Heart left ventricle (tissue), 16 donors: ENCODE measurements around the gene TMEM123. TPM values are rescaled to one million over a fixed set of nuclear protein-coding genes. Genes with fewer than 3 reads are reported as not detected.

Experiments
- ATAC-seq, 4 donors: fragments of 200-7000 bp; cut with Tn5 transposase; one replicate each; pipeline ENCODE4 v1.9.1; 2020 to 2022; ENCODE audit warnings: moderate library complexity in 4 of 4, mild to moderate bottlenecking in 3 of 4, moderate number of reproducible peaks in 1 of 4
- DNase-seq, 5 donors: peaks; one replicate each; pipeline ENCODE4 v3.0.0-alpha.2; 2020
- H3K27ac ChIP-seq, 12 donors: fragments of 200-600 bp; sonication (generic) in 4 of 12; one replicate each; pipeline versions ENCODE4 v1.5.0 to v1.8.0; 2016 to 2022; ENCODE audit warnings: mild to moderate bottlenecking in 2 of 12
- H3K27me3 ChIP-seq, 9 donors: fragments of 200-600 bp; sonication (generic) in 2 of 9; one replicate each; pipeline versions ENCODE4 v1.5.1 to v1.8.0; 2016 to 2022; ENCODE audit warnings: mild to moderate bottlenecking in 3 of 9
- H3K36me3 ChIP-seq, 9 donors: fragments of 200-600 bp; sonication (generic) in 2 of 9; one replicate each; pipeline versions ENCODE4 v1.5.0 to v1.8.0; 2018 to 2022; ENCODE audit warnings: mild to moderate bottlenecking in 2 of 9
- H3K4me1 ChIP-seq, 12 donors: fragments of 200-600 bp; sonication (generic) in 4 of 12; one replicate each; pipeline versions ENCODE4 v1.5.0 to v1.8.0; 2016 to 2022; ENCODE audit warnings: mild to moderate bottlenecking in 3 of 12
- H3K4me3 ChIP-seq, 12 donors: fragments of 200-600 bp; sonication (generic) in 4 of 12; one replicate each; pipeline versions ENCODE4 v1.5.0 to v1.8.0; 2017 to 2022; ENCODE audit warnings: mild to moderate bottlenecking in 9 of 12, moderate library complexity in 4 of 12
- H3K9me3 ChIP-seq, 12 donors: fragments of 200-600 bp; sonication (generic) in 4 of 12; one replicate each; pipeline versions ENCODE4 v1.5.0 to v1.8.0; 2016 to 2022; ENCODE audit warnings: mild to moderate bottlenecking in 1 of 12
- POLR2A ChIP-seq, 2 donors: fragments of 450-650 bp; IDR thresholded peaks; one replicate each; pipeline ENCODE4 v1.6.1; 2017; ENCODE audit warnings: antibody characterized with exemption in 2 of 2, mild to moderate bottlenecking in 2 of 2, moderate library complexity in 2 of 2
- WGBS, 4 donors: extraction: QIAGEN DNeasy Blood & Tissue Kit in 2 of 4; methylation state at CpG; one replicate each; pipeline versions ENCODE4 v1.1.5 to v1.1.7; 2013 to 2018; 5-methylcytosine and 5-hydroxymethylcytosine counted together
- intact Hi-C, 10 donors: fragments of 100-400 bp; cut with DNase I; formaldehyde crosslinking; loops; one replicate each; pipeline versions ENCODE4 v1.11.1 to v1.14.2; 2022
- polyA plus RNA-seq, 2 donors: library from polyadenylated mRNA; stranded (reverse); fragments of 200-250 nt; gene quantifications; one replicate each; pipeline ENCODE4 v1.2.3, GENCODE V29; 2013
- total RNA-seq, 9 donors: library from RNA; depleted of rRNA in 2 of 9; stranded (reverse); fragments of >200 nt in 2 of 9; fragmentation: NEBNext Ultra II Directional in 3 of 9; extraction: Animal tissue kit (Norgen Biotek cat#: 25700) in 3 of 9; gene quantifications; one replicate each; pipeline versions ENCODE4 v1.1.0 to v1.2.4, GENCODE V29; 2016 to 2023
- TF ChIP-seq, protein P1 (sequence below), 12 donors: fragments of 200-600 bp; sonication (generic) in 4 of 12; IDR thresholded peaks; one replicate each; pipeline versions ENCODE4 v1.5.0 to v1.8.0; 2018 to 2022; ENCODE audit warnings: antibody characterized with exemption in 12 of 12, mild to moderate bottlenecking in 5 of 12
- donor health status: ischemic (EF 13 %, LVEDD 7.1; RV severe dilation, severe dysfunction).
- donor health status: healthy with polysubstance abuse.
- donor health status: DM: no; HTN: yes; CAD: no.
- donor health status: DM: no; HTN: no; CAD: no.
- donor health status: ischemic (EF 25% LVEDD 6.9; RV normal size, moderate dysfunction).
- donor health status: ischemic (EF 25% LVEDD 5.7; RV mildly dilated, moderate dysfunction).
- donor health status: healthy.
- donor health status: DM: yes; HTN: yes; CAD: no.
- donor health status: ischemic (EF 35%, LVEDD 5.7; RV mildly dilated, moderate dysfunction).
- donor health status: nonischemic (EF 11% LVEDD 7.7; RV severe dilation, severe dysfunction).
- donor health status: DM: yes; HTN: yes; CAD: no.
- donor health status: PGD.
- donor health status: ischemic (EF 29% LVEDD 5.4; RV normal size, mild dysfunction).
- donor health status: nonischemic (EF 23%, LVEDD 6.1; RV moderate dilation, normal function).

Gene TMEM123
- total and polyA plus RNA-seq, 11 donors: 25.0 to 116 (median 75.6) TPM

DNA sequence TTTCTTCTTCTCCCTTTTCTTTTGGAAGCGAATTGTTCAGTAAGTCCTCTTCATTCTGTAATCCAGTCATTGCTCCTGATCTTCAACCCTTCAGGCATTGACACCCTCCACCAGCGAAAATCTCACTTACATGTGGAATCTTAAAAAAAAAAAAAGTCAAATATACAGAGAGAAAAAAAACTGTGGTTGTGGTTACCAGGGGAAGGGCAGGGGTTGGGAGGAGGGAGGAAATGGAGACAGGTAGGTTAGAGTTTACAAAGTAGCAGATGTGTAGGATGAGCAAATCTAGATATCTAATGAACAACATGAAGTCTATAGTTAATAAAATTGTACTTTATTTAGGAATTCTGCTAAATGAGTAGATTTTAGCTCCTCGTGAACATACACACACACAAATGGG, 17.7 kb upstream of the TMEM123 start:
- no peak for TF ChIP-seq POLR2A (IDR thresholded peaks at IDR 0.05)
- TF ChIP-seq, protein P1, sequence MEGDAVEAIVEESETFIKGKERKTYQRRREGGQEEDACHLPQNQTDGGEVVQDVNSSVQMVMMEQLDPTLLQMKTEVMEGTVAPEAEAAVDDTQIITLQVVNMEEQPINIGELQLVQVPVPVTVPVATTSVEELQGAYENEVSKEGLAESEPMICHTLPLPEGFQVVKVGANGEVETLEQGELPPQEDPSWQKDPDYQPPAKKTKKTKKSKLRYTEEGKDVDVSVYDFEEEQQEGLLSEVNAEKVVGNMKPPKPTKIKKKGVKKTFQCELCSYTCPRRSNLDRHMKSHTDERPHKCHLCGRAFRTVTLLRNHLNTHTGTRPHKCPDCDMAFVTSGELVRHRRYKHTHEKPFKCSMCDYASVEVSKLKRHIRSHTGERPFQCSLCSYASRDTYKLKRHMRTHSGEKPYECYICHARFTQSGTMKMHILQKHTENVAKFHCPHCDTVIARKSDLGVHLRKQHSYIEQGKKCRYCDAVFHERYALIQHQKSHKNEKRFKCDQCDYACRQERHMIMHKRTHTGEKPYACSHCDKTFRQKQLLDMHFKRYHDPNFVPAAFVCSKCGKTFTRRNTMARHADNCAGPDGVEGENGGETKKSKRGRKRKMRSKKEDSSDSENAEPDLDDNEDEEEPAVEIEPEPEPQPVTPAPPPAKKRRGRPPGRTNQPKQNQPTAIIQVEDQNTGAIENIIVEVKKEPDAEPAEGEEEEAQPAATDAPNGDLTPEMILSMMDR (IDR thresholded peaks at IDR 0.05): no peak
- Histone ChIP-seq H3K4me3 (no peak overlapping the region), H3K9me3 (no peaks in the 10 kb centered on the region), H3K4me1 (peaks cover 0 to 30% (median 0%) of the 10 kb centered on the region in 12 donors), H3K27me3 (no peaks in the 10 kb centered on the region), H3K27ac (peak overlapping the region in 1 of 12 donors; percentile 6), H3K36me3 (no peaks in the 10 kb centered on the region)
- 89 to 95% (median 91%) methylated on average over 3 of the region's 3 CpGs for WGBS, 4 donors
- DNase-seq (no peak), ATAC-seq (no peak)
- intact Hi-C loops: no loop called here

DNA sequence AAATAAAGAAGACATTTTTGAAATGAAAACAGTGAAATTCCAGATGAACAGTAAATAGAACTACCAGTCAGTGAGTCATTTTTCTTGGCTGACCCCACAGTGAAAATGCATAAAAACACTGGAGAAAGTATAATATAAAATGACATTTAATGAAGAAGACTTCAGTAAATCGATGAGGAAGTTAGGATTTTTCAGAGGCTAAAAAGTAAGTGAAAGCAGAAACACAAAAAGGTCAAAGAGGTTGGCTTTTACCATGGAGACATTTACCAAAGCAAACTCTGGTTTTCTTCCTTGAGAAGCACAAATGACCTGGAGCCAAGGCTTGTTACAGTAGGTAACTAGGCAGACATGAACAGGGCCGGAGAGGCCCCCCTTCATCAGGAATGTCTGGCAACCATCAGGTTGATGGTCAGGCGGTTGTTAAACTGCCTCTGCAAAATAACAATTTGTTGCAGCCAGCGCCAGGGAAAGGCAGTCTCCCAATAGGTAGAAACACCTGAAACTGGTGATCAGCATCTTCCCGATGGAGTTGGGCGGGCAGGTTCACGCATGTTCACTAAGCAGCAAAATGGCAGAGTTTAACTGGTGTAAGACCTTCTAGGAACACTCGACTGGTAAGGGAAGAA, 16.7 kb upstream of the TMEM123 start:
- DNase-seq: no peak
- intact Hi-C loops: no loop called here
- H3K36me3 ChIP-seq: no peaks in the 10 kb centered on the region
- H3K4me1 ChIP-seq: peaks cover 0 to 38% (median 0%) of the 10 kb centered on the region in 12 donors
- no peaks in the 10 kb centered on the region for H3K9me3 ChIP-seq
- no peaks in the 10 kb centered on the region for H3K27me3 ChIP-seq
- H3K27ac ChIP-seq: peak overlapping the region in 1 of 12 donors; percentile 17
- TF ChIP-seq, protein P1 (IDR thresholded peaks at IDR 0.05): no peak
- TF ChIP-seq POLR2A (IDR thresholded peaks at IDR 0.05): no peak
- no peak overlapping the region for H3K4me3 ChIP-seq
- WGBS, 4 donors: 77 to 81% (median 80%) methylated on average over 8 of the region's 8 CpGs
- ATAC-seq: no peak

DNA sequence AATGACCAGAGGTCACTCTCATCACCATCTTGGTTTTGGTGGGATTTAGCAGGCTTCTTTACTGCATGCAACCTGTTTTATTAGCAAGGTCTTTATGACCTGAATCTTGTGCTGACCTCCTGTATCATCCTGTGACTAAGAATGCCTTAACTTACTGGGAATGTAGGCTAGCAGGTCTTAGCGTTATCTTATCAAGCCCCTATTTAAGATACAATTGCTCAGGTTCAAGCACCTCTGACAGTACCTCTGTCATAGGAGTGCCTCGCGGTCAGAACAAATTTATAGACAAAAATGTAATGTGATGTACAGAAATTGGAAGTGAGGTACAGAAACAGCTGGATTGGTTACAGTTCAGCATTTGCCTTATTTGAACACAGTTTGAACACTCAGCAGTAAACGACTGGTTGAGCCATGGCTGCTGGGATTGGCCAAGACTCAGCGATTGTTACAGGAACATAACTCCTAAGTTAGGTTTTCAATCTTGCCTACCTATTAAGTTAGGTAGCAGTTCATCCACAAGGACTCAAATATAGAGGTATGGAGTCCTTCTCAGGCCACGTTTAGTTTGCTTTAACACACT, 16.1 kb upstream of the TMEM123 start:
- TF ChIP-seq, protein P1 (IDR thresholded peaks at IDR 0.05): no peak
- TF ChIP-seq POLR2A (IDR thresholded peaks at IDR 0.05): no peak
- intact Hi-C loops: no loop called here
- no peaks in the 10 kb centered on the region for H3K27me3 ChIP-seq
- peak overlapping the region in 1 of 12 donors; percentile 17 for H3K27ac ChIP-seq
- H3K4me1 ChIP-seq: peaks cover 0 to 38% (median 0%) of the 10 kb centered on the region in 12 donors
- no peaks in the 10 kb centered on the region for H3K9me3 ChIP-seq
- no peak overlapping the region for H3K4me3 ChIP-seq
- WGBS, 4 donors: 81 to 86% (median 83%) methylated on average over 6 of the region's 6 CpGs
- DNase-seq (no peak), ATAC-seq (no peak)
- H3K36me3 ChIP-seq: no peaks in the 10 kb centered on the region

DNA sequence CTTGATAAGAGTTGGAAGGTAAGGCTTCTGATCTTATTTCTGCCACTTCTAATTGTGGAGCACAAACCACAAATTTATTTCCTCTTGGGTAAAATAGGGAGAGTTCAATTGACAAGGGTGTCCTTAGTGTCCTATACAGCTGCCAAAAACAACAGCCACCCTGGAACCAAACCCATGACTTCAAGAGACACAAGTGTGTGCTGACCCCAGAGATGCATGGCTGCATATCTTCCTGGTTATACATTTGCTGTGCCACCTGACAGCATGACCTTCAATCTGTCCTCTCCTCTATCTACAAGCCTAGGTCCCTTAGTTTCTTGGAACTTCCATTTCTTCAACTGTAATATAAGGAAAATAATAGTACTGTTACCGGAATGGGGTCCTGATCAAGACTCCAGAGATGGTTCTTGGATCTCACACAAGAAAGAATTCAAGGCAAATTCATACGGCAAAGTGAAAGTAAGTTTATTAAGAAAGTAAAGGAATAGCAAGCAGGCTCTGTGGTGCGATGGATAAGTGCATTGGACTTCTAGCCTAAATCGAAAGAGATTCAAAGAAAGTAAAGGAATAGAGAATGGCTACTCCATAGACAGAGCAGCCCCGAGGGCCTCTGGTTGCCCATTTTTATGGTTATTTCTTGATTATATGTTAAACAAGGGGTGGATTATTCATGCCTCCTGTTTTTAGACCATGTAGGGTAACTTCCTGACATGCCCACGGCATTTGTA, 15.5 kb upstream of the TMEM123 start:
- ATAC-seq (no peak), DNase-seq (no peak)
- intact Hi-C loops: no loop called here
- Histone ChIP-seq H3K4me3 (no peak overlapping the region), H3K27ac (peak overlapping the region in 1 of 12 donors; percentile 48), H3K4me1 (peaks cover 0 to 38% (median 0%) of the 10 kb centered on the region in 12 donors), H3K9me3 (no peaks in the 10 kb centered on the region), H3K27me3 (no peaks in the 10 kb centered on the region), H3K36me3 (no peaks in the 10 kb centered on the region)
- TF ChIP-seq POLR2A (IDR thresholded peaks at IDR 0.05): no peak
- TF ChIP-seq, protein P1 (IDR thresholded peaks at IDR 0.05): no peak
- WGBS, 4 donors: 81 to 94% (median 90%) methylated on average over 6 of the region's 6 CpGs
